ENCODE measurements around the gene VMP1.

- TF ChIP-seq EZH2 (IDR thresholded peaks at IDR 0.05; ENCODE audit: borderline replicate concordance, low read depth, low read length, severe bottlenecking): no peak
- TF ChIP-seq, protein P1, sequence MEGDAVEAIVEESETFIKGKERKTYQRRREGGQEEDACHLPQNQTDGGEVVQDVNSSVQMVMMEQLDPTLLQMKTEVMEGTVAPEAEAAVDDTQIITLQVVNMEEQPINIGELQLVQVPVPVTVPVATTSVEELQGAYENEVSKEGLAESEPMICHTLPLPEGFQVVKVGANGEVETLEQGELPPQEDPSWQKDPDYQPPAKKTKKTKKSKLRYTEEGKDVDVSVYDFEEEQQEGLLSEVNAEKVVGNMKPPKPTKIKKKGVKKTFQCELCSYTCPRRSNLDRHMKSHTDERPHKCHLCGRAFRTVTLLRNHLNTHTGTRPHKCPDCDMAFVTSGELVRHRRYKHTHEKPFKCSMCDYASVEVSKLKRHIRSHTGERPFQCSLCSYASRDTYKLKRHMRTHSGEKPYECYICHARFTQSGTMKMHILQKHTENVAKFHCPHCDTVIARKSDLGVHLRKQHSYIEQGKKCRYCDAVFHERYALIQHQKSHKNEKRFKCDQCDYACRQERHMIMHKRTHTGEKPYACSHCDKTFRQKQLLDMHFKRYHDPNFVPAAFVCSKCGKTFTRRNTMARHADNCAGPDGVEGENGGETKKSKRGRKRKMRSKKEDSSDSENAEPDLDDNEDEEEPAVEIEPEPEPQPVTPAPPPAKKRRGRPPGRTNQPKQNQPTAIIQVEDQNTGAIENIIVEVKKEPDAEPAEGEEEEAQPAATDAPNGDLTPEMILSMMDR (IDR thresholded peaks at IDR 0.05; ENCODE audit: borderline replicate concordance, extremely low read depth, low read length, poor library complexity, severe bottlenecking): no peak
Measured at GRCh38 chr17:59676716-59677115, 30.7 kb upstream of the VMP1 start.
